Raji (cell line): ENCODE results near the gene RBM10.

Experiments used
- POLR2A ChIP-seq: IDR thresholded peaks from 2 replicates; pipeline ENCODE4 v1.6.1; 2011; ENCODE audit warnings: low read depth, low read length, control low read depth; ENCODE audit not compliant: insufficient read depth

Gene RBM10

GRCh38 chrX:47229427-47229826 lies 84.4 kb downstream of the RBM10 start:
- TF ChIP-seq POLR2A, result no peak

GRCh38 chrX:47230136-47230868 lies 85.3 kb downstream of the RBM10 start:
- no peak for TF ChIP-seq POLR2A

GRCh38 chrX:47231167-47231566 lies 86.1 kb downstream of the RBM10 start:
- no peak for TF ChIP-seq POLR2A

GRCh38 chrX:47232197-47232802 lies 87.3 kb downstream of the RBM10 start:
- no peak for TF ChIP-seq POLR2A

GRCh38 chrX:47232803-47233332 lies 87.8 kb downstream of the RBM10 start, which contains the start of gene USP11:
Gene USP11, plus strand, starts transcription at chrX:47233009. Its CDS starts 35 bp downstream, at chrX:47233044.
- peak; percentile 73 for TF ChIP-seq POLR2A

- TF ChIP-seq POLR2A, result peak; percentile 50; the same call in 1 of the 2 replicates
Observed at GRCh38 chrX:47233333-47234113, 88.5 kb downstream of the RBM10 start.

- no peak for TF ChIP-seq POLR2A
Observed at GRCh38 chrX:47234583-47234982, 89.6 kb downstream of the RBM10 start.

- TF ChIP-seq POLR2A, result no peak
Observed at GRCh38 chrX:47235691-47236103, 90.7 kb downstream of the RBM10 start.
